ENCODE measurements around the gene USP38. TPM values are rescaled to one million over a fixed set of nuclear protein-coding genes. Genes with fewer than 3 reads are reported as not detected.
"Not testable (repeated sequence)": the region's sequence is repeated elsewhere in the genome, so short reads cannot be mapped to it uniquely, and the experiment has no call there.

USP38 gene
- total RNA-seq, 1 donor from 2014 or later, result 6.7 TPM

DNA sequence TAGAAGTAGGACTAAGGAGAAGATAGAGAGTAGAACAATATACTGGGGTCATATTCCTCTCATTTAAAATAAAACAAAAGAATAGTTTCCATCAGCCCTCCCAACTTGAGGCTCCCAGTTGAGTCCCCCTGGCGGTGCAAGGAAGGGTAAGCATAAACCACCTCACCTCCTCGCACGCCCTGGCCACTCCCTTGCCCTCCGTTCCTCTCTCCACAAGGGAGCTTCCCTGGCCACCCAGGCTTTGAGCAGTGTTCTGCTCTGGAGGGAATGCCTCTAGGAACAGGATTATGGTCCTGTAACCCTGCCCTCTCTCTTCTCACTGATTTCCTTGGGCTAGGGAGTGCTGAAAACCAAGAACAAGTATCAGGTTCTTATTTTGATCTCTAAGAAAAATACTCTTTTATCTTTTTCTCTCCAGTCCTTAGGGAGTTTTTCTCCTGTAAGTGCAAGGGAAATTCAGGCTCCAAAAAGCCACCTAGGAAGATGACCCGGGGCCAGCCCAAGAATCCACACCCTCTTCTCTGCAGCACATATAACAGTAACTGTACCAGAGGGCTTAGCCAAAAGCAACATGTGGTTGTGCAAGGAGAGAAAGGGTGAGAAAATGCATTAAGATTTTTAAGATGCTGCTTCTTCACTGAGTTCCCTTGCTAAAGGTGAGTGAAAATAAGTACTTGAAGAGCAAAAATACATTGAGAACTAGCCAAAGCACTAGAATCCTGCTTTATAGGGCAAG lies 69.9 kb downstream of the USP38 start:
- no peaks in the 10 kb centered on the region for H3K36me3 ChIP-seq
- no peak for DNase-seq (ENCODE audit: low spot score in 2 of 2)
- H3K27me3 ChIP-seq, result no peaks in the 10 kb centered on the region
- no peak overlapping the region for H3K4me3 ChIP-seq
- TF ChIP-seq, protein P1, sequence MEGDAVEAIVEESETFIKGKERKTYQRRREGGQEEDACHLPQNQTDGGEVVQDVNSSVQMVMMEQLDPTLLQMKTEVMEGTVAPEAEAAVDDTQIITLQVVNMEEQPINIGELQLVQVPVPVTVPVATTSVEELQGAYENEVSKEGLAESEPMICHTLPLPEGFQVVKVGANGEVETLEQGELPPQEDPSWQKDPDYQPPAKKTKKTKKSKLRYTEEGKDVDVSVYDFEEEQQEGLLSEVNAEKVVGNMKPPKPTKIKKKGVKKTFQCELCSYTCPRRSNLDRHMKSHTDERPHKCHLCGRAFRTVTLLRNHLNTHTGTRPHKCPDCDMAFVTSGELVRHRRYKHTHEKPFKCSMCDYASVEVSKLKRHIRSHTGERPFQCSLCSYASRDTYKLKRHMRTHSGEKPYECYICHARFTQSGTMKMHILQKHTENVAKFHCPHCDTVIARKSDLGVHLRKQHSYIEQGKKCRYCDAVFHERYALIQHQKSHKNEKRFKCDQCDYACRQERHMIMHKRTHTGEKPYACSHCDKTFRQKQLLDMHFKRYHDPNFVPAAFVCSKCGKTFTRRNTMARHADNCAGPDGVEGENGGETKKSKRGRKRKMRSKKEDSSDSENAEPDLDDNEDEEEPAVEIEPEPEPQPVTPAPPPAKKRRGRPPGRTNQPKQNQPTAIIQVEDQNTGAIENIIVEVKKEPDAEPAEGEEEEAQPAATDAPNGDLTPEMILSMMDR (IDR thresholded peaks at IDR 0.05), result no peak
- no peaks in the 10 kb centered on the region for H3K9me3 ChIP-seq
- H3K27ac ChIP-seq, result no peak overlapping the region
- intact Hi-C loops (cut with DNase I), result no loop called here
- no peaks in the 10 kb centered on the region for H3K4me1 ChIP-seq

DNA sequence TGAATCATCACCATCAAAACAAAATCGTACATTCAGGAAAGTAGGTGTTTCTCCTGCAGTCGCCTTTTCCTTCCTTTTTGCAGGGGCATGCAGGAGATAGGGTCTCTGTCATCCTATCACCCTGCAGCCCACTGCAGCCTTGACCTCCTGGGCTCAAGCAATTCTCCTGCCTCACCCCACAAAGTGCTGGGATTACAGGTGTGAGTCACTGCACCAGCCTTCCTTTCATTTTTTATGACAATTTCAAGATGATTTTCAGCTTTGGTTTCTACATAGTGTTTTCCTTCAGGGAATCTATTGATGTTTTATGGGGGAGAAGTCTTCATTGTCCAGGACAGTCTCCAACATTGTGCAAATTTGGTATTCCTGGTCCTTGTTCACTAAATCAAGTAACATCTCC lies 71.7 kb downstream of the USP38 start:
- no peaks in the 10 kb centered on the region for H3K9me3 ChIP-seq
- TF ChIP-seq, protein P1 (IDR thresholded peaks at IDR 0.05), result no peak
- no peak for DNase-seq (ENCODE audit: low spot score in 2 of 2)
- H3K27me3 ChIP-seq, result no peaks in the 10 kb centered on the region
- intact Hi-C loops (cut with DNase I), result no loop called here
- no peaks in the 10 kb centered on the region for H3K36me3 ChIP-seq
- no peak overlapping the region for H3K4me3 ChIP-seq
- no peaks in the 10 kb centered on the region for H3K4me1 ChIP-seq
- H3K27ac ChIP-seq, result no peak overlapping the region

DNA sequence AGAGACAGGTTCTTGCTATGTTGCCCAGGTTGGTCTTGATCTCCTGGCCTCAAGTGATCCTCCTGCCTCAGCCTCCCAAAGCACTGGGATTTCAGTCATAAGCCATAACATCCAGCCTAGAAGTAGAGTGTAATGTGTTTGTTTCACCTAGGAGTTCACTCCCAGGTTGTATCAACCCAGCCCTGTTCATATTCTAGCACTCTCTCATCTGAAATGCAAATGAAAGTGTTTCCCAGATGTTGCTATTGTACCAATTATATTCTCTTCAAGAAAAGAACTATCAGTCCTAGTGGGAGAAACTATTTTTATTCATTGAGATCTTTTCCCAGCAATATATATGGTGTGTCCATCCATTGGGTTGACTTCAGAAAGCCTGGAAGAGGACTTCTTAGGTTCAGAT lies 72.6 kb downstream of the USP38 start:
- Histone ChIP-seq H3K4me1 (no peaks in the 10 kb centered on the region), H3K4me3 (no peak overlapping the region), H3K9me3 (no peaks in the 10 kb centered on the region), H3K27ac (no peak overlapping the region), H3K36me3 (no peaks in the 10 kb centered on the region), H3K27me3 (no peaks in the 10 kb centered on the region)
- DNase-seq (ENCODE audit: low spot score in 2 of 2), result no peak
- intact Hi-C loops (cut with DNase I), result no loop called here
- TF ChIP-seq, protein P1 (IDR thresholded peaks at IDR 0.05), result no peak

DNA sequence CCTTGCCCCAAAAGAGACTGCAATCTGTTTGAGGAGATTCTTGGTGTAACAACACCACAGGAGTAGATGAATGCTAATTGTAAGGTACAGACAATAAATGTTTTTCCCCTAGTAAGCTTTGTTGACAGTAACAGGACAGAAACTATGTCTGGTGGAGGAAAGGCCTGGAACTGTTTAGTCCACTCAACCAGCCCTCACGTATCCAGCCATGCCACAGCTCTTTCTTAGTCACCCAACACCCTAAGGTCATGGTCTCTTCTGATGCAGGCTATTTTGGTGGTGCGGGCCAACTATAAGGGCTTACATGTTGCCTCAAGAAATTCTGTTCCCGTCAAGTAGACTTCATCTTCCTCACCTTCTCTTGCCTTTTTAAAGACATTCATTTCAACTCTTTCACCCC lies 76.0 kb downstream of the USP38 start:
- TF ChIP-seq, protein P1 (IDR thresholded peaks at IDR 0.05), result no peak
- H3K36me3 ChIP-seq, result no peaks in the 10 kb centered on the region
- no peak overlapping the region for H3K4me3 ChIP-seq
- no peaks in the 10 kb centered on the region for H3K27me3 ChIP-seq
- H3K4me1 ChIP-seq, result no peaks in the 10 kb centered on the region
- no peak overlapping the region for H3K27ac ChIP-seq
- H3K9me3 ChIP-seq, result no peaks in the 10 kb centered on the region
- no peak for DNase-seq (ENCODE audit: low spot score in 2 of 2)
- intact Hi-C loops (cut with DNase I), result no loop called here

DNA sequence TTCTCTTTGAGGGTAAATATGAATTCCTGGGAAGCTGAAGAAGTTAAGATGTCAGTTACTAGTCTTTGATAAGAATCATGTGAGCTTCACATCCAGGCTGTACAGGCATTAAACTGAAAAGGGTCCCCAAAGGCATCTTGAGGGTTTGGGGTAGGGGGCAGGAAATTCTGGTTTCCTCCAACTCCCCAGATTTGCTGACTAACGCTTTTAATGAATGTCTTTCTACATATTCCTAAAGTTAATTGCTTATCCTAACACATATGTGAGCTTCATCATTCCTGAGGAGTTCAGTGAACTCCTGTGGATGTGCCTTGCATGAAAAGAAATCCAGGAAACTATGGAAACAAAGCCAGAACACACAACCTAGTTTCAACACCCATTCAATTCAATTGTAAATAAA lies 78.1 kb downstream of the USP38 start:
- Histone ChIP-seq H3K4me1 (no peaks in the 10 kb centered on the region), H3K27ac (no peak overlapping the region), H3K4me3 (no peak overlapping the region), H3K27me3 (no peaks in the 10 kb centered on the region), H3K36me3 (no peaks in the 10 kb centered on the region), H3K9me3 (no peaks in the 10 kb centered on the region)
- TF ChIP-seq, protein P1 (IDR thresholded peaks at IDR 0.05), result no peak
- DNase-seq (ENCODE audit: low spot score in 2 of 2), result no peak
- intact Hi-C loops (cut with DNase I), result no loop called here

DNA sequence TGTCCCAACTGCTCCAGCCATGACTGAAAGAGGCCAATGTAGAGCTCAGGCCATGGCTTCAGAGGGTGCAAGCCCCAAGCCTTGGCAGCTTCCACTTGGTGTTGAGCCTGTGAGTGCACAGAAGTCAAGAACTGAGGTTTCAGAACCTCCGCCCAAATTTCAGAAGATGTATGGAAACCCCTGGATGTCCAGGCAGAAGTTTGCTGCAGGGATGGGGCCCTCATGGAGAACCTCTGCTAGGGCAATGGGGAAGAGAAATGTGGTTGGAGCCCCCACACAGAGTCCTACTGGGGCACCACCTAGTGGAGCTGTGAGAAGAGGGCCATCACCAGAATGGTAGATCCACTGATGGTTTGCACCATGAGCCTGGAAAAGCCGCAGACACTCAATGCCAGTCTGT lies 83.0 kb downstream of the USP38 start:
- H3K4me3 ChIP-seq; H3K27me3 ChIP-seq; H3K27ac ChIP-seq; H3K4me1 ChIP-seq; intact Hi-C loops (cut with DNase I); H3K9me3 ChIP-seq; H3K36me3 ChIP-seq; DNase-seq (ENCODE audit: low spot score in 2 of 2): not testable (repeated sequence)

Measured in ascending aorta (tissue), 2 donors.